Activated CD4-positive, alpha-beta T cell treated with anti-CD3 and anti-CD28 coated beads, Interleukin-2, Interleukin-4, amounts not matched to agents 100 ng/mL and 50 ng/mL, durations not matched to agents 16 hours and 8 hours (primary cell): ENCODE measurements around the gene TRPM2.
"Not testable (repeated sequence)": the region's sequence is repeated elsewhere in the genome, so short reads cannot be mapped to it uniquely, and the experiment has no call there.

Experiments used
- DNase-seq: peaks from one replicate; pipeline ENCODE4 v3.0.0-alpha.2; 2020; ENCODE audit warnings: low spot score

The TRPM2 gene

GRCh38 chr21:44354775-44355771, 1.7 kb downstream of the TRPM2 start:
- DNase-seq, result no peak

GRCh38 chr21:44356160-44356559, 2.7 kb downstream of the TRPM2 start:
- no peak for DNase-seq

GRCh38 chr21:44356636-44357035, 3.2 kb downstream of the TRPM2 start:
- no peak for DNase-seq

- no peak for DNase-seq
Observed at GRCh38 chr21:44357064-44357837, 3.8 kb downstream of the TRPM2 start.

- DNase-seq, result no peak
Observed at GRCh38 chr21:44359396-44359795, 6.0 kb downstream of the TRPM2 start.

GRCh38 chr21:44360159-44360558, 6.7 kb downstream of the TRPM2 start:
- DNase-seq, result no peak

- not testable (repeated sequence) for DNase-seq
Observed at GRCh38 chr21:44361903-44362302, 8.5 kb downstream of the TRPM2 start.

GRCh38 chr21:44363278-44363677, 9.9 kb downstream of the TRPM2 start:
- no peak for DNase-seq

GRCh38 chr21:44364151-44365053, 11.0 kb downstream of the TRPM2 start:
- DNase-seq, result no peak

GRCh38 chr21:44365251-44365966, 12.0 kb downstream of the TRPM2 start:
- DNase-seq, result no peak

GRCh38 chr21:44365967-44366585, 12.7 kb downstream of the TRPM2 start:
- DNase-seq, result no peak

GRCh38 chr21:44366586-44367211, 13.3 kb downstream of the TRPM2 start:
- DNase-seq, result no peak

GRCh38 chr21:44368711-44369446, 15.5 kb downstream of the TRPM2 start:
- DNase-seq, result no peak

GRCh38 chr21:44370027-44370735, 16.8 kb downstream of the TRPM2 start:
- DNase-seq, result no peak

- DNase-seq, result no peak
Observed at GRCh38 chr21:44370786-44371410, 17.5 kb downstream of the TRPM2 start.

- no peak for DNase-seq
Observed at GRCh38 chr21:44371596-44371995, 18.2 kb downstream of the TRPM2 start.

- no peak for DNase-seq
Observed at GRCh38 chr21:44372616-44373015, 19.2 kb downstream of the TRPM2 start.

GRCh38 chr21:44374601-44375280, 21.3 kb downstream of the TRPM2 start:
- no peak for DNase-seq
